ENCODE measurements around the gene SLC25A22.

Gene SLC25A22

DNA sequence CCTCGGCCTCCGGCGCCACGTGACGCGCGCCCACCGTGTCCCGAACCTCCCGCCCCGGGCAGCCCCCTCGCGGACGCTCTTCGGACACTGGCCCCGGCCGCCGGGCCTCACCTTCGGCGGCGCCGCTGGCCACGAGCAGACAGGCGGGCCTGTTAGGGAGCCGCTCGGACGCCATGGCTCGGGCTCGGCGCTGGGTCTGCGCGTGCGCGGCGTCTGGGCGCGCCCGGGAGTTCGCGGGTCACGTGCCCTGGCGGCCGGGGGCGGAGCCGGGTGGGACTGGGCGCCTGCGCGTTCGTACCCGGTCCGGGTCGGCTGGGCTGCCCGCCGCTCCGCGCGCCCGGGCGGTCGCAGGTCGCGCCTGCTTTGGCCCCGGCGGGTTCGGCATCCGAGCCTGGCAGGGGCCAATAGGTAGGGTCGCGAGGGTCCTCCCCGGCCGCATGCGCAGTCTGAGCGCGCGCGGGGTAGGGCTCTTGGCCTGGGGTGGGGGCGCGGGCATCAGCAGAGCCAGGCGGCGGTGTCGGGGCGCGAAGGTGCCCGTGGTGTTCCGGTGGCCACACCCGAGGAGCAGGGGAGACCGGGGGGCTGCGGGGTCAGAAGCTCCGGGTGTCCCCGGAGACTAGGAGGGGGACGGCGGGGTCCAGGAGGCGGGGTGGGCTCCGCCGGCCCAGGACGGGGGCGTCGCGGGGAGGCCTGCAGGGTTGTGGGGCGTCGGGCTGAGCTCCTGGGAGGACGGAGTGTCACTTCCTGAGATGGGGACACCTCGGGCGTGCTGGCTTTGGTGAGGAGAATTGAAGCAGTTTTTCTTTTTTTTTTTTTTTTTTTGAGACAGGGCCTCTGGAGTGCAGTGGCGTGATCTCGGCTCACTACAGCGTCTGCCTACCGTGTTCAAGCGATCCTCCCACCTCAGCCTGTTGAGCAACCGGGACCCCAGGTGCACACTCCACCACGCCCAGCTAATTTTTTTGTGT, 20.5 kb downstream of the SLC25A22 start, which contains the start of gene GATD1:
Gene GATD1, minus strand, starts transcription at position 200 of the 968 bp plus-strand sequence. Its CDS starts 25 bp downstream, at position 175.
- Histone ChIP-seq H3K23ac (ENCODE audit: low read length in 2 of 2) (peak within 1 kb of the TSS; percentile 64 to 95), H3K9ac (ENCODE audit: low read length) (peak within 1 kb of the TSS; percentile 93), H3K4ac (ENCODE audit: low read depth in 1 of 2, low read length in 2 of 2) (peak within 1 kb of the TSS; percentile 71 to 96), H3K14ac (ENCODE audit: low read length in 2 of 2) (peak within 1 kb of the TSS in 1 of 2 experiments; percentile 100), H3K27me3 (ENCODE audit: control insufficient read depth in 1 of 2, insufficient read depth in 1 of 2, low read length in 2 of 2) (no peaks in the 10 kb centered on the region), H4K91ac (ENCODE audit: low read length) (peak within 1 kb of the TSS; percentile 97), H3K79me1 (replicated peaks; ENCODE audit: low read length, poor library complexity, severe bottlenecking) (peaks cover 28% of the 10 kb centered on the region), H4K8ac (ENCODE audit: low read length) (peak within 1 kb of the TSS; percentile 96), H2BK15ac (ENCODE audit: low read depth, poor library complexity, severe bottlenecking) (peak within 1 kb of the TSS; percentile 98), H3K9me3 (ENCODE audit: control insufficient read depth, low read length) (no peaks in the 10 kb centered on the region), H3K4me2 (ENCODE audit: low read length, poor library complexity, severe bottlenecking) (peak within 1 kb of the TSS; percentile 92), H2BK12ac (ENCODE audit: low read length in 2 of 2) (peak within 1 kb of the TSS; percentile 30 to 83), H2AK5ac (ENCODE audit: low read length, severe bottlenecking) (peak within 1 kb of the TSS; percentile 57), H3K4me3 (ENCODE audit: insufficient read depth in 1 of 2, low read depth in 1 of 2, low read length in 2 of 2) (peak within 1 kb of the TSS; percentile 93 to 96), H3K36me3 (ENCODE audit: control insufficient read depth in 1 of 2, insufficient read depth in 2 of 2, low read depth in 1 of 2, low read length in 2 of 2) (peaks cover 35 to 50% of the 10 kb centered on the region in 2 experiments), H3K18ac (ENCODE audit: low read depth in 1 of 2, low read length in 2 of 2) (peak within 1 kb of the TSS; percentile 94 to 96), H3K27ac (ENCODE audit: low read length, poor library complexity, severe bottlenecking) (no peak within 1 kb of the TSS), H3K4me1 (ENCODE audit: control insufficient read depth, insufficient read depth, low read depth, low read length) (peaks cover 51% of the 10 kb centered on the region), H2AFZ (ENCODE audit: low read depth, low read length) (peak within 1 kb of the TSS; percentile 60), H2BK5ac (ENCODE audit: low read depth, low read length, poor library complexity, severe bottlenecking) (peak within 1 kb of the TSS; percentile 85), H2BK120ac (ENCODE audit: low read depth, low read length) (peak within 1 kb of the TSS; percentile 84)
- WGBS = 3% methylated on average over 82 of the region's 110 CpGs
- DNase-seq = peak; percentile 83

DNA sequence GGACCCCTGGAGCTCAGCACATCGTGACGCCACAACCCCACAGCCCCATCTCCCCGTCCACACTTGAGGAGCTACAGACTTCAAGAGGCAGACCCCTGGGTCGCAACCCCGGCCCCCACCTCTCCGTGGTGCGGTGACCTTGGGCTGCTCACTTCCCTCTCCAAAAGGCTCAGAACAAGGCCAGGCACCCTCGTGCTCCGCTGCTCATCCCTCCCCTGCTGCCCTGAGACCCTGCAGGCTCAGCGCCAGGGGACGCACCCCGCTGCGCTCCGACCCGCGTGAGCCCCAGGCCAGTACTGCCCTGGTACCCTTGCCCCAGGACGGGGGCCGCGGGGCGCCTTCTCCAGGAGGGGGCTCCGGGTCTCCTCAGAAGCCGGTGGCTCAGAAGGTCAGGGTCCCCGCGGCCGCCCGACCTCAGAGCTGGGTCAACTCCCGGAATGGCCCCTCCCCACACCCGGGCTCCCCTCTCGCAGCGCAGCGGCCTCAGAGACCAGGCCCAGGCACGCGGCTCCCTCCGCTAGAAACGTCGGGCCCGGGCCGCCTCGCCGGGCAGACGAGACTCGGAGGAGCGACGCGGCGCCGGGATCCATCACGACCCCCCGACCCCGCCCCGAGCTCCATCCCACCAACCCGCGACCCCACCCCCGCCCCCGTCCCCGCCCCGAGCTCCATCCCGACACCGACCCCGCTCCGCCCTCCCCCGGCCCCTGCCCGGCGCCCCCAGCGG, 21.4 kb downstream of the SLC25A22 start:
- peak overlapping the region; percentile 98 for H2BK15ac ChIP-seq (ENCODE audit: low read depth, poor library complexity, severe bottlenecking)
- H2AK5ac ChIP-seq (ENCODE audit: low read length, severe bottlenecking) = peak overlapping the region; percentile 57
- peak overlapping the region in 1 of 2 experiments; percentile 100 for H3K14ac ChIP-seq (ENCODE audit: low read length in 2 of 2)
- peak overlapping the region; percentile 58 for H2BK120ac ChIP-seq (ENCODE audit: low read depth, low read length)
- DNase-seq = peak; percentile 52
- peak overlapping the region; percentile 18 for H2AFZ ChIP-seq (ENCODE audit: low read depth, low read length)
- peak overlapping the region; percentile 93 to 96 for H3K4me3 ChIP-seq (ENCODE audit: insufficient read depth in 1 of 2, low read depth in 1 of 2, low read length in 2 of 2)
- 1% methylated on average over 34 of the region's 65 CpGs for WGBS
- H3K23ac ChIP-seq (ENCODE audit: low read length in 2 of 2) = peak overlapping the region in 1 of 2 experiments; percentile 30
- H3K36me3 ChIP-seq (ENCODE audit: control insufficient read depth in 1 of 2, insufficient read depth in 2 of 2, low read depth in 1 of 2, low read length in 2 of 2) = peaks cover 41 to 59% of the 10 kb centered on the region in 2 experiments
- H4K91ac ChIP-seq (ENCODE audit: low read length) = peak overlapping the region; percentile 83
- peak overlapping the region in 1 of 2 experiments; percentile 83 for H2BK12ac ChIP-seq (ENCODE audit: low read length in 2 of 2)
- H3K79me1 ChIP-seq (replicated peaks; ENCODE audit: low read length, poor library complexity, severe bottlenecking) = peaks cover 33% of the 10 kb centered on the region
- H3K4me1 ChIP-seq (ENCODE audit: control insufficient read depth, insufficient read depth, low read depth, low read length) = peaks cover 53% of the 10 kb centered on the region
- H3K27me3 ChIP-seq (ENCODE audit: control insufficient read depth in 1 of 2, insufficient read depth in 1 of 2, low read length in 2 of 2) = no peaks in the 10 kb centered on the region
- H3K27ac ChIP-seq (ENCODE audit: low read length, poor library complexity, severe bottlenecking) = no peak overlapping the region
- H3K9ac ChIP-seq (ENCODE audit: low read length) = peak overlapping the region; percentile 93
- H3K18ac ChIP-seq (ENCODE audit: low read depth in 1 of 2, low read length in 2 of 2) = peak overlapping the region; percentile 81 to 96
- peak overlapping the region; percentile 71 to 96 for H3K4ac ChIP-seq (ENCODE audit: low read depth in 1 of 2, low read length in 2 of 2)
- peak overlapping the region; percentile 96 for H4K8ac ChIP-seq (ENCODE audit: low read length)
- peak overlapping the region; percentile 92 for H3K4me2 ChIP-seq (ENCODE audit: low read length, poor library complexity, severe bottlenecking)
- H3K9me3 ChIP-seq (ENCODE audit: control insufficient read depth, low read length) = no peaks in the 10 kb centered on the region
- H2BK5ac ChIP-seq (ENCODE audit: low read depth, low read length, poor library complexity, severe bottlenecking) = peak overlapping the region; percentile 85

DNA sequence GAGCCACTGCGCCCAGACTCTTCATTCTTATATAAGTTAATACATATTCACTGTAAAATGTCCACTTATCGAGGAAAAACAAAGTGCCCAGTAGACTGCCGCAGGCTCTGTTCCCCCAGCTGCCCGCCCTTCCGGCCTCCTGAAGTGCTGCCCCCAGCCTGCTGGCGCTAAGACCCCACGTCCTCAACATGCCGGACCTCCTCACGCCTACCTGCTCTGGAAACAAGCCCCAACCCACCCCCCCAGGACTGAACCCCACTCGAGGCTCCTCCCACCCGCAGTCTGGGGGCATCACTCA, 21.9 kb downstream of the SLC25A22 start:
- Histone ChIP-seq H4K8ac (ENCODE audit: low read length) (no peak overlapping the region), H3K23ac (ENCODE audit: low read length in 2 of 2) (no peak overlapping the region), H2BK15ac (ENCODE audit: low read depth, poor library complexity, severe bottlenecking) (no peak overlapping the region), H2AFZ (ENCODE audit: low read depth, low read length) (no peak overlapping the region), H2AK5ac (ENCODE audit: low read length, severe bottlenecking) (no peak overlapping the region), H3K4me1 (ENCODE audit: control insufficient read depth, insufficient read depth, low read depth, low read length) (peaks cover 53% of the 10 kb centered on the region), H3K27ac (ENCODE audit: low read length, poor library complexity, severe bottlenecking) (no peak overlapping the region), H4K91ac (ENCODE audit: low read length) (peak overlapping the region; percentile 83), H3K4ac (ENCODE audit: low read depth in 1 of 2, low read length in 2 of 2) (peak overlapping the region; percentile 71 to 96), H3K18ac (ENCODE audit: low read depth in 1 of 2, low read length in 2 of 2) (peak overlapping the region; percentile 77 to 96), H3K36me3 (ENCODE audit: control insufficient read depth in 1 of 2, insufficient read depth in 2 of 2, low read depth in 1 of 2, low read length in 2 of 2) (peaks cover 42 to 64% of the 10 kb centered on the region in 2 experiments), H3K14ac (ENCODE audit: low read length in 2 of 2) (no peak overlapping the region), H3K27me3 (ENCODE audit: control insufficient read depth in 1 of 2, insufficient read depth in 1 of 2, low read length in 2 of 2) (no peaks in the 10 kb centered on the region), H3K4me2 (ENCODE audit: low read length, poor library complexity, severe bottlenecking) (peak overlapping the region; percentile 92), H3K9me3 (ENCODE audit: control insufficient read depth, low read length) (no peaks in the 10 kb centered on the region), H2BK120ac (ENCODE audit: low read depth, low read length) (no peak overlapping the region), H3K79me1 (replicated peaks; ENCODE audit: low read length, poor library complexity, severe bottlenecking) (peaks cover 37% of the 10 kb centered on the region), H3K4me3 (ENCODE audit: insufficient read depth in 1 of 2, low read depth in 1 of 2, low read length in 2 of 2) (peak overlapping the region; percentile 93 to 96), H2BK12ac (ENCODE audit: low read length in 2 of 2) (no peak overlapping the region), H3K9ac (ENCODE audit: low read length) (peak overlapping the region; percentile 93), H2BK5ac (ENCODE audit: low read depth, low read length, poor library complexity, severe bottlenecking) (no peak overlapping the region)
- no peak for DNase-seq
- 25% methylated on average over 11 of the region's 11 CpGs for WGBS
